PFSK-1 (cell line): ENCODE measurements around the gene WFS1.

Source experiments
- POLR2AphosphoS5 ChIP-seq: IDR thresholded peaks from 2 replicates; pipeline ENCODE4 v1.6.1; 2012; ENCODE audit warnings: low read depth, mild to moderate bottlenecking, control low read depth, low read length, moderate library complexity
- TAF1 ChIP-seq: IDR thresholded peaks from 2 replicates; pipeline ENCODE4 v1.6.1; 2012; ENCODE audit warnings: low read length, control low read depth, borderline replicate concordance; ENCODE audit not compliant: insufficient read depth
- TF ChIP-seq, protein P1 (sequence below), 2 experiments: IDR thresholded peaks; 2 replicates each; pipeline versions ENCODE4 v1.6.1 to v1.8.0; 2011 to 2012; ENCODE audit warnings: low read depth in 2 of 2, low read length in 2 of 2, control low read depth in 1 of 2, inconsistent platforms in 1 of 2, mild to moderate bottlenecking in 1 of 2, moderate library complexity in 1 of 2; ENCODE audit not compliant: insufficient read depth in 1 of 2

DNA sequence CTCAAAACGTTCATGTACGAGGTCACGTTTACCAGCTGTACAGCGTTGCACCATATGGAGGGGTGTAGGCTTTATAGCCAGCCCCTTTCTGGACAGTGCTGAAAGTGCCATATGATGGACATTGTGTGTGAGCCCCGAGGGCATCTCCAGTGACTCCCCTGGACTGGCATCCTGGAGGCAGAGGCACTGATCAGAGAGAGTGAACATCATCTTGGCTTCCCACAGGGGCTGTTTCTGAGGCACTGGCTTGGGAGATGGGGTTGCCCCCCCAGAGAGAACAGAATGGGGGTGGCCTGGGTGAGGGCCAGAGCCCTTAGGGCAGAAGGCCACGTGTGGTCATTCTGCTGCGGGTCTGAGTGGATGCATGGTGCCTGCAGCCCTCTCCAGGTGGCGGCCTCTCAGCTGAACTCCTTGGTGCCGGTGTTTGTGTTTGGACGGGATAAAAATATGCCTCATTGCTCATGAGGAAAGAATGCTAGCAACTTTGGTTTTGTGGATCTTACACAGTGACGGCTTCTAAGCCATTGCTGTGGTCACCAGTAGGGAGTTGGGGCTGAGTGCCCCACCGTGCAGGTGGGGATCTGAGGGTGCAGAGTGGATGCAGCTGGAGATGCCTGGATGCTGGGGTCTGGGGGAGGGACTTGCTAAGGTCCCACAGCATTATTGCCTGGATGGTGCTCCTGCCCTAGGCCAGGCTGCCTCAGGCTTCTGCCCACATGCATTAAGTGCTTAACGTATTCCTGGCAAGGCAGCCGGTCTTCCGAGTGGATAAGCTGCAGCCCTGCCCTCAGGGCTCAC is 3.4 kb downstream of the WFS1 start:
- TF ChIP-seq, protein P1, sequence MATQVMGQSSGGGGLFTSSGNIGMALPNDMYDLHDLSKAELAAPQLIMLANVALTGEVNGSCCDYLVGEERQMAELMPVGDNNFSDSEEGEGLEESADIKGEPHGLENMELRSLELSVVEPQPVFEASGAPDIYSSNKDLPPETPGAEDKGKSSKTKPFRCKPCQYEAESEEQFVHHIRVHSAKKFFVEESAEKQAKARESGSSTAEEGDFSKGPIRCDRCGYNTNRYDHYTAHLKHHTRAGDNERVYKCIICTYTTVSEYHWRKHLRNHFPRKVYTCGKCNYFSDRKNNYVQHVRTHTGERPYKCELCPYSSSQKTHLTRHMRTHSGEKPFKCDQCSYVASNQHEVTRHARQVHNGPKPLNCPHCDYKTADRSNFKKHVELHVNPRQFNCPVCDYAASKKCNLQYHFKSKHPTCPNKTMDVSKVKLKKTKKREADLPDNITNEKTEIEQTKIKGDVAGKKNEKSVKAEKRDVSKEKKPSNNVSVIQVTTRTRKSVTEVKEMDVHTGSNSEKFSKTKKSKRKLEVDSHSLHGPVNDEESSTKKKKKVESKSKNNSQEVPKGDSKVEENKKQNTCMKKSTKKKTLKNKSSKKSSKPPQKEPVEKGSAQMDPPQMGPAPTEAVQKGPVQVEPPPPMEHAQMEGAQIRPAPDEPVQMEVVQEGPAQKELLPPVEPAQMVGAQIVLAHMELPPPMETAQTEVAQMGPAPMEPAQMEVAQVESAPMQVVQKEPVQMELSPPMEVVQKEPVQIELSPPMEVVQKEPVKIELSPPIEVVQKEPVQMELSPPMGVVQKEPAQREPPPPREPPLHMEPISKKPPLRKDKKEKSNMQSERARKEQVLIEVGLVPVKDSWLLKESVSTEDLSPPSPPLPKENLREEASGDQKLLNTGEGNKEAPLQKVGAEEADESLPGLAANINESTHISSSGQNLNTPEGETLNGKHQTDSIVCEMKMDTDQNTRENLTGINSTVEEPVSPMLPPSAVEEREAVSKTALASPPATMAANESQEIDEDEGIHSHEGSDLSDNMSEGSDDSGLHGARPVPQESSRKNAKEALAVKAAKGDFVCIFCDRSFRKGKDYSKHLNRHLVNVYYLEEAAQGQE (IDR thresholded peaks at IDR 0.05; ENCODE audit: insufficient read depth in 1 of 2, low read depth in 2 of 2, low read length in 2 of 2) = no peak
- no peak for TF ChIP-seq POLR2AphosphoS5
- no peak for TF ChIP-seq TAF1
